ENCODE measurements around the gene KCNJ4. TPM values are rescaled to one million over a fixed set of nuclear protein-coding genes. Genes with fewer than 3 reads are reported as not detected.

The KCNJ4 gene
- total RNA-seq, result not detected in 2 replicates

DNA sequence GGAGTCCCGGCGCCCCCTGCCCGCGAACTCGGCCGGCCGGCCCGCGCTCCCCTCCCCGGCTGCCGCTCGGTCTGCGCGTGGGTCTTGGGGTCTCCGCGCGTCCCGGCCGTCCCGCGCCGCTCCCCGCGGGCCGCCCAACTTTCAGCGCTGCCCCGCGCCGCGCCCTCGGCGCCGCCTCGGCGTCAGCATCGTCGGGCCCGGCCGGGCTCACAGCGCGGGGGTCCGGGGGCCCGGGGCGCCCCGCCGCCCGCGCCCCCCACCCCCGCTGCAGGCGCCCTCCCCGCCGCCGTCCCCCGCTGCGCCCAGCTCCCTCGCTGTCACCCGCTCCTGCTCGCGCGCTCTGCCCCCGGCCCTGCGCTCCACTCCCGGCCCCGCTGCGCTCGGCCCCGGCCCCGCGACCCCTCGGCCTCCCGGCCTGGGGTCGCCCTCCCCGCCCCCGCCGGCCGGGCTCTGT, at the start of gene KCNJ4:
Gene KCNJ4 (minus strand): TSS at position 124 of the 454 bp plus-strand sequence. CDS start 27,067 bp downstream, outside the sequence.
- Mint-ChIP-seq H3K4me3 (peak within 1 kb of the TSS; percentile 70), H3K27me3 (ENCODE audit: insufficient read depth) (peaks cover 68% of the 10 kb centered on the region), H3K4me1 (ENCODE audit: low read depth) (no peaks in the 10 kb centered on the region), H3K36me3 (ENCODE audit: low read depth) (no peaks in the 10 kb centered on the region), H3K27ac (peak within 1 kb of the TSS; percentile 40), H3K9me3 (no peaks in the 10 kb centered on the region)
- DNase-seq (ENCODE audit: low spot score), result no peak
- intact Hi-C loops (cut with micrococcal nuclease), result no loop called here

DNA sequence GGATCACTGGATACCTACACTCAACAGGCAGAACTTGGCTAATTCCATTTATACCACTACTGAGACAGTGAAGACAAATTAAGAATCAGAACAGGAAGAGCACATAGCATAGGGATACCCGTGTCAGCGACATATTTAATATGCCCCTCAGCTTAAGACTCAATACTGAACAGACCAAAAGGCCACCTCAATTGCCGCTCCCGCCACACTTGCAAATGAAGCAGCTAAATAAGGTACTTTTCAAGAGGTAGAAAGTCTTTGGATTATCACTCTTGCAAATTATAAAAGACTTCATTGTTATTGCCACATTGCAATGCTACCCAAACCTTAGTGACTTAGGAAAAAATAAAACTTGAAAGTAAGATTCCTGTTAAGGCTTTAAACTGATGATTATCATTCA, 48.0 kb upstream of the KCNJ4 start:
- intact Hi-C loops (cut with micrococcal nuclease), result no loop called here
- Mint-ChIP-seq H3K36me3 (ENCODE audit: low read depth) (peaks cover 66% of the 10 kb centered on the region), H3K4me1 (ENCODE audit: low read depth) (peaks cover 63% of the 10 kb centered on the region), H3K4me3 (peak overlapping the region; percentile 99), H3K27me3 (ENCODE audit: insufficient read depth) (no peaks in the 10 kb centered on the region), H3K9me3 (peaks cover 5% of the 10 kb centered on the region), H3K27ac (peak overlapping the region; percentile 59)
- no peak for DNase-seq (ENCODE audit: low spot score)

DNA sequence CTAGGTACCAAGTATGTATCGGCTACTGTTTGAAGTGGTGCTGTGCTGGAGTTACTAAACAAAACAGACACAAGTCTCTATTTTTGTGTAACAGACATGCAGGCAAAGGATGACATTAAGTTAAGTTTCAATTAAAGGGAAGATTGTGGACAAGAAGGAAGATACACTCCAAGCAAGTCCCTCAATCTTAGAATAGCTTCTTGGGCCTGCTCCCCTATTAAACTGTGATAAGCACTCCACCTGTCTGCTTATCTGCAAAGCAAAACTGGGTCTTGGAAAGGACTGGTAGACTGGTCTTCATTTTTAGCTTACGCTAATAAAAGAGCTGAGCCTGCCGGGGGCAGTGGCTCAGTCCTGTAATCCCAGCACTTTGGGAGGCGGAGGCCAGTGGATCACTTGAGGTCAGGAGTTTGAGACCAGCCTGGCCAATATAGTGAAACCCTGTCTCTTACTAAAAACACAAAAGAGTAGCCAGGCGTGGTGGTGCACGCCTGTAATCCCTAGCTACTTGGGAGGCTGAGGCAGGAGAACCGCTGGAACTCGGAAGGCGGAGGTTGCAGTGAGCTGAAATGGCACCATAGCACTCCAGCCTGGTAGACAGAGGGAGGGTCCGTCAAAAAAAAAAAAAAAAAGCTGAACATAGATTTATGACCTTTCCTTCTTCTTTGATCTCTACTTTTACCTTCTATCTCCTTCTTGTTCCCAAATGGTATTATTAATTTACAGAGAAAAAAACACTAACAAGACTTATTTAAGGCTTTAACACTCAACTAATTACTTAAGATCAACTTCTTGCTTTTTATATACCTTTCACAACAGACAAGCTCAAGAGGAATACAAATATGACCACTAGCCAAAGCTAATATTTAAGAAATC, 47.0 kb upstream of the KCNJ4 start:
- intact Hi-C loops (cut with micrococcal nuclease), result no loop called here
- H3K27ac Mint-ChIP-seq, result no peak overlapping the region
- peak overlapping the region; percentile 99 for H3K4me3 Mint-ChIP-seq
- peaks cover 71% of the 10 kb centered on the region for H3K36me3 Mint-ChIP-seq (ENCODE audit: low read depth)
- H3K27me3 Mint-ChIP-seq (ENCODE audit: insufficient read depth), result no peaks in the 10 kb centered on the region
- DNase-seq (ENCODE audit: low spot score), result no peak
- peaks cover 67% of the 10 kb centered on the region for H3K4me1 Mint-ChIP-seq (ENCODE audit: low read depth)
- H3K9me3 Mint-ChIP-seq, result peaks cover 5% of the 10 kb centered on the region

- Mint-ChIP-seq H3K4me1 (ENCODE audit: low read depth) (peaks cover 61% of the 10 kb centered on the region), H3K27ac (peak overlapping the region; percentile 55)
- no peak for DNase-seq (ENCODE audit: low spot score)
These were observed 42.9 kb upstream of the KCNJ4 start for GRCh38 chr22:38497869-38498268.

DNA sequence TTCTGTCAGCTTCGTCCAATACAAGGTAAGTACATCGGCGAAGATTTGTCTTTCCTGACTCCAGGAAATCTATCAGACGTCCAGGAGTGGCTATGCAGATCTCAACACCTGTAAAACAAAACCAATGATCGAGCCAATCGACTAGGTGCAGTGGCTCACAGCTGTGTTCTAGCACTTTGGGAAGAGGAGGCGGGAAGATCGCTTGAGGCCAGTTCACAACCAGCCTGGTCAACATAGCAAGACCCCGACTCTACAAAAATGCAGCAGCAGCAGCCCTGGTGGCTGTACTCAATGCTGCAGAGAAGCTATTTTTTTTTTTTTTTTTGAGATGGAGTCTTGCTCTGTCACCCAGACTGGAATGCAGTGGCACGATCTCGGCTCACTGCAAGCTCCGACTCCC, 39.9 kb upstream of the KCNJ4 start:
- H3K4me1 Mint-ChIP-seq (ENCODE audit: low read depth), result peaks cover 50% of the 10 kb centered on the region
- H3K4me3 Mint-ChIP-seq, result no peak overlapping the region
- no peaks in the 10 kb centered on the region for H3K9me3 Mint-ChIP-seq
- H3K27ac Mint-ChIP-seq, result peak overlapping the region; percentile 18
- no peak for DNase-seq (ENCODE audit: low spot score)
- peaks cover 72% of the 10 kb centered on the region for H3K36me3 Mint-ChIP-seq (ENCODE audit: low read depth)
- no peaks in the 10 kb centered on the region for H3K27me3 Mint-ChIP-seq (ENCODE audit: insufficient read depth)
- intact Hi-C loops (cut with micrococcal nuclease), result no loop called here

More at GRCh38 chr22:38497869-38498268, 42.9 kb upstream of the KCNJ4 start:
- peaks cover 73% of the 10 kb centered on the region for H3K36me3 Mint-ChIP-seq (ENCODE audit: low read depth)
- intact Hi-C loops (cut with micrococcal nuclease), result no loop called here
- no peaks in the 10 kb centered on the region for H3K9me3 Mint-ChIP-seq
- H3K27me3 Mint-ChIP-seq (ENCODE audit: insufficient read depth), result no peaks in the 10 kb centered on the region
- no peak overlapping the region for H3K4me3 Mint-ChIP-seq

GRCh38 chr22:38494498-38494897, 39.5 kb upstream of the KCNJ4 start:
- intact Hi-C loops (cut with micrococcal nuclease), result no loop called here
- H3K36me3 Mint-ChIP-seq (ENCODE audit: low read depth), result peaks cover 75% of the 10 kb centered on the region
- peaks cover 53% of the 10 kb centered on the region for H3K4me1 Mint-ChIP-seq (ENCODE audit: low read depth)
- no peaks in the 10 kb centered on the region for H3K9me3 Mint-ChIP-seq
- no peaks in the 10 kb centered on the region for H3K27me3 Mint-ChIP-seq (ENCODE audit: insufficient read depth)
- peak overlapping the region; percentile 18 for H3K27ac Mint-ChIP-seq
- H3K4me3 Mint-ChIP-seq, result no peak overlapping the region
- no peak for DNase-seq (ENCODE audit: low spot score)

GRCh38 chr22:38491707-38492348, 36.8 kb upstream of the KCNJ4 start:
- Mint-ChIP-seq H3K9me3 (no peaks in the 10 kb centered on the region), H3K27me3 (ENCODE audit: insufficient read depth) (no peaks in the 10 kb centered on the region), H3K36me3 (ENCODE audit: low read depth) (peaks cover 73% of the 10 kb centered on the region), H3K4me1 (ENCODE audit: low read depth) (peaks cover 52% of the 10 kb centered on the region), H3K4me3 (no peak overlapping the region), H3K27ac (no peak overlapping the region)
- no peak for DNase-seq (ENCODE audit: low spot score)
- intact Hi-C loops (cut with micrococcal nuclease), result loop anchor here (2.0 kb wide), 1 partner anchor 13 kb away; no protein-coding TSS in a partner anchor

DNA sequence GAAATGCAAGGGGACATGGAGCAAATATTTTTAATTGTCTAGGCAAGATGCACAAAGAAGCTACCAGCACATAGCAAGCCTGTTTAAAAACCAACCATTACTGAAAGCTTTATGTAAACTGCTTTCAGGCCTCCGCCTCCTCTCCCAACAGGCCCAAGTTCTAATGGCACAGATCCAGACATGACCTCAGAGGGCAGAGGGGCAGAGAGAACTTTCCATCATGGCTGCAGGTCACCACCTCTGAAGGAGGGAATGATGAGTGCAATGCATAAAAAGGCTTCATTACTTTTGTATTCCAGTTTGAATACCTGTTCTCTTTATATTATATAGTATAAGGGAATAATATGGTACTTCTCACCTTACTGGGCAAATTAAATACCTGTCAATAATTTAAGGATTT, 35.9 kb upstream of the KCNJ4 start:
- H3K4me1 Mint-ChIP-seq (ENCODE audit: low read depth), result peaks cover 56% of the 10 kb centered on the region
- DNase-seq (ENCODE audit: low spot score), result no peak
- H3K9me3 Mint-ChIP-seq, result no peaks in the 10 kb centered on the region
- peaks cover 74% of the 10 kb centered on the region for H3K36me3 Mint-ChIP-seq (ENCODE audit: low read depth)
- intact Hi-C loops (cut with micrococcal nuclease), result loop anchor here (2.0 kb wide), 1 partner anchor 14 kb away; no protein-coding TSS in a partner anchor
- no peaks in the 10 kb centered on the region for H3K27me3 Mint-ChIP-seq (ENCODE audit: insufficient read depth)
- peak overlapping the region; percentile 81 for H3K27ac Mint-ChIP-seq
- H3K4me3 Mint-ChIP-seq, result no peak overlapping the region

DNA sequence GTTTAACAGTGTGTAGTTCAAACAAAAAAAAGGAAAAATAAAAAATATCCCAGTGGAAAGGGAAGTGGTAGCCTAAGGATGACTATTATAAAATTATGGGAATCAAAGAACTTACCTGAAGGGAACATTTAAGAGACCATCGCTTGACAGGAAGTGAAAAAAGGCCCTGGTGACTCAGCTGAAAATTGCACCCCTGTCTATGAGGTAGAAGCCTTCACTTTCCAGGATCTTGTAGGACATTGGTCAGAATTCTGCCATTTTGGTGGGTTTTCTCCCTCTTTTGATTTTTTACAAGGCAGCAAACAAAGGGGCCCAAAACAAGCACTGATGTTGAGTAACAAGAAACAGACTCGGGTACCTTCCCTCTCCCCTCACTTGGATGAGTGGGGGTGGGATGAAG, 35.5 kb upstream of the KCNJ4 start:
- Mint-ChIP-seq H3K36me3 (ENCODE audit: low read depth) (peaks cover 77% of the 10 kb centered on the region), H3K4me1 (ENCODE audit: low read depth) (peaks cover 58% of the 10 kb centered on the region), H3K4me3 (no peak overlapping the region), H3K27me3 (ENCODE audit: insufficient read depth) (no peaks in the 10 kb centered on the region), H3K9me3 (no peaks in the 10 kb centered on the region), H3K27ac (peak overlapping the region; percentile 81)
- DNase-seq (ENCODE audit: low spot score), result no peak
- intact Hi-C loops (cut with micrococcal nuclease), result loop anchor here (2.0 kb wide), 1 partner anchor 14 kb away; no protein-coding TSS in a partner anchor

DNA sequence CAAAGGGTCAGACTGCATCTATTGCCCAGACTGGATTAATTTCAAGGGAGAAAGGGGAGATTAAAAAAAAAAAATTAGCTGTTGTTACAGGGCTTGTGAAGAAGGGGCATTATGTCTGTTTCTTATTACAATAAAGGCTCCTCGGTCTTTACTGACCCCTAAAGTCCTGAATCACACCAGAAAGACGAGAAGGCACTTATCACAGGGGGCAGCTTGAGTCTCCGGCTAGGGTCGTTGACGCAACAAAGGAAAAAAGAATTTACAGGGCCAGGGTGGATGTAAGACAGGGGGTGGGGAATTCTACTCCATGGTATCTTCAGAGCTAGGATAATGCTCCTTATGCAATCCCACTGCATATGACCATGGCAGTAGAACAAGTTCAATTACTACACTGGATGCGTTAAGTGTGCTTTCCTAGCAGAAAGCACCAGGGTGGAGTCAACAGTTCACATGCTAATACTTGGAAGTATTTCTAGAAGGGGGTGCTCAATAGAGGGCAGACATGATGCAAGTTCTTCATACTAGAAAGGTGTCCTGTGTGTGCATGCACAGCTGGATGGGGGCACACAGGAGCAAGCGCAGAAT, 34.7 kb upstream of the KCNJ4 start:
- intact Hi-C loops (cut with micrococcal nuclease), result loop anchor here (2.0 kb wide), 1 partner anchor 15 kb away; no protein-coding TSS in a partner anchor
- Mint-ChIP-seq H3K36me3 (ENCODE audit: low read depth) (peaks cover 77% of the 10 kb centered on the region), H3K27me3 (ENCODE audit: insufficient read depth) (no peaks in the 10 kb centered on the region), H3K9me3 (no peaks in the 10 kb centered on the region), H3K4me1 (ENCODE audit: low read depth) (peaks cover 54% of the 10 kb centered on the region), H3K4me3 (no peak overlapping the region), H3K27ac (peak overlapping the region; percentile 25)
- no peak for DNase-seq (ENCODE audit: low spot score)

DNA sequence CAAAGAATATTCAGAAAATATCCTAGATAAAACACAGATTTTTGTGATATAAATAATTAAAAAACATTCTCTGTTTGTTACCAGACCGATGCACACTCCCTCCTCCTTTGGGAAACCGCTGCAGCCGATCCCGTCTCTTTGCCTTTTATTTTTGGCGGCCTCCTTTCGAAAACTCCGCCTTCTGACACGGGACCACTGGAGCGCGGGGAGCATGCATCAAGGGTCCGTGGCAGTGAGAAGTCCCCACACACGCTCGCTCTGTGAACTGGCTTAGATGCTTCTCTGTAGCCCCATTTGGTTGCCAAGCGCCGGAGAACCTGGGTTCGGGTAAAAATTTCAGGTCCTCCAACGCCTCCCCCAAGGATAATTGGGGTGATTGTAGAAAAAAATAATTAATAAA, 34.1 kb upstream of the KCNJ4 start:
- DNase-seq (ENCODE audit: low spot score), result no peak
- no peak overlapping the region for H3K4me3 Mint-ChIP-seq
- no peaks in the 10 kb centered on the region for H3K27me3 Mint-ChIP-seq (ENCODE audit: insufficient read depth)
- H3K27ac Mint-ChIP-seq, result no peak overlapping the region
- H3K9me3 Mint-ChIP-seq, result no peaks in the 10 kb centered on the region
- intact Hi-C loops (cut with micrococcal nuclease), result no loop called here
- peaks cover 78% of the 10 kb centered on the region for H3K36me3 Mint-ChIP-seq (ENCODE audit: low read depth)
- H3K4me1 Mint-ChIP-seq (ENCODE audit: low read depth), result peaks cover 53% of the 10 kb centered on the region

- peaks cover 76% of the 10 kb centered on the region for H3K36me3 Mint-ChIP-seq (ENCODE audit: low read depth)
- no peaks in the 10 kb centered on the region for H3K27me3 Mint-ChIP-seq (ENCODE audit: insufficient read depth)
- peak overlapping the region; percentile 41 for H3K27ac Mint-ChIP-seq
- H3K4me1 Mint-ChIP-seq (ENCODE audit: low read depth), result peaks cover 54% of the 10 kb centered on the region
- intact Hi-C loops (cut with micrococcal nuclease), result no loop called here
- H3K4me3 Mint-ChIP-seq, result no peak overlapping the region
- H3K9me3 Mint-ChIP-seq, result no peaks in the 10 kb centered on the region
- DNase-seq (ENCODE audit: low spot score), result no peak
These were observed 32.9 kb upstream of the KCNJ4 start for GRCh38 chr22:38487946-38488345.

- Mint-ChIP-seq H3K4me1 (ENCODE audit: low read depth) (peaks cover 53% of the 10 kb centered on the region), H3K36me3 (ENCODE audit: low read depth) (peaks cover 76% of the 10 kb centered on the region), H3K9me3 (no peaks in the 10 kb centered on the region), H3K27ac (no peak overlapping the region), H3K27me3 (ENCODE audit: insufficient read depth) (no peaks in the 10 kb centered on the region), H3K4me3 (no peak overlapping the region)
- intact Hi-C loops (cut with micrococcal nuclease), result no loop called here
- no peak for DNase-seq (ENCODE audit: low spot score)
These were observed 30.8 kb upstream of the KCNJ4 start for GRCh38 chr22:38485783-38486182.

Data from activated T-helper 1 cell treated with anti-CD3 and anti-CD28 coated beads, Interleukin-12 subunit alpha, Interleukin-12 subunit beta, Interleukin-2, Interleukin-4 antibody, amounts not matched to agents 30 ng/mL and 10 ng/mL and 1 ng/mL, durations not matched to agents 14 hours and 24 hours and 36 hours (primary cell).